LNCAP (cell line): Measurements from ENCODE around the gene PKDCC.

Experiments
- TF ChIP-seq, protein P1 (sequence below): fragments of 450-650 bp; IDR thresholded peaks from 2 replicates; pipeline ENCODE4 v1.5.1; 2017; ENCODE audit warnings: mild to moderate bottlenecking

Gene PKDCC

DNA sequence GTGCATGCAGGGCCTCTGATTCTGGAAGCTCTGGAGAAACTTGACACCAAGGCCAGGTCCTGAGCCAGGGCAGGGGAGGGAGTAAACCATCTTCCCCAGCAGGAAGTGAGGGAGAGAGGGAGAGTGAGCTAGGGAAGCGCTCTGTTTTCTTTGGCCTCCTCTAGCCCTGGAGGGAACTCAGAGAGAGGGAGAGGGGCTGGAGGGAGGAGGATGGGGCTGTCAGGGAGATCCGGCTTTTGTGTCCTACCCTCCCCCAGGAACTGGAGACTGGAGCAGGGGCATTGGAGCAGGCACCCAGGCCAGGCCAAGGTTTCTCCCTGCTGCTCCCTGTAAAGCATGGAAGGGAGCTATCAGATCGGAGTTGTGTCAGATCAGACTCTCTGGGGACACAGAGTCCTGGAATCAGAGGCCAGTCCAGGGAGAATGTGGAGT is 22.7 kb upstream of the PKDCC start:
- TF ChIP-seq, protein P1, sequence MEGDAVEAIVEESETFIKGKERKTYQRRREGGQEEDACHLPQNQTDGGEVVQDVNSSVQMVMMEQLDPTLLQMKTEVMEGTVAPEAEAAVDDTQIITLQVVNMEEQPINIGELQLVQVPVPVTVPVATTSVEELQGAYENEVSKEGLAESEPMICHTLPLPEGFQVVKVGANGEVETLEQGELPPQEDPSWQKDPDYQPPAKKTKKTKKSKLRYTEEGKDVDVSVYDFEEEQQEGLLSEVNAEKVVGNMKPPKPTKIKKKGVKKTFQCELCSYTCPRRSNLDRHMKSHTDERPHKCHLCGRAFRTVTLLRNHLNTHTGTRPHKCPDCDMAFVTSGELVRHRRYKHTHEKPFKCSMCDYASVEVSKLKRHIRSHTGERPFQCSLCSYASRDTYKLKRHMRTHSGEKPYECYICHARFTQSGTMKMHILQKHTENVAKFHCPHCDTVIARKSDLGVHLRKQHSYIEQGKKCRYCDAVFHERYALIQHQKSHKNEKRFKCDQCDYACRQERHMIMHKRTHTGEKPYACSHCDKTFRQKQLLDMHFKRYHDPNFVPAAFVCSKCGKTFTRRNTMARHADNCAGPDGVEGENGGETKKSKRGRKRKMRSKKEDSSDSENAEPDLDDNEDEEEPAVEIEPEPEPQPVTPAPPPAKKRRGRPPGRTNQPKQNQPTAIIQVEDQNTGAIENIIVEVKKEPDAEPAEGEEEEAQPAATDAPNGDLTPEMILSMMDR: no peak

DNA sequence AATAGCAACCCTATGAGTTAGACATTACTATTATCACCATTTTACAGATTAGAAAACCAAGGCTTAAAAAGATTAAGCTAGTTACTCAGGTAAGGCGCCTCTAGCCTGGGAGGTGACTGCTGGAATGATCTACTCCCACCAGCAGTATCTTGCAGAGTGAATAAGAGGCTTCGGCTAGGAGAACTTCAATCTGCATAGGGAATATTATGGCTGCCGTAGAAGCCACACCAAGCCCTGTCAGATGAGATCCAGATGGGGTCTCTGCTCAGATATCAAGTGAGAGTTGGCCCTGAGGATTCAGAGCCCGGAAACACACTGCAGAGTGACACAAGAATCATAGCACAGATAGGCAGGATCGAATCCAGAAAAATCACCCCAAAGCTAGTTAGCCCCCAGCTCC is 21.5 kb upstream of the PKDCC start:
- TF ChIP-seq, protein P1: no peak

DNA sequence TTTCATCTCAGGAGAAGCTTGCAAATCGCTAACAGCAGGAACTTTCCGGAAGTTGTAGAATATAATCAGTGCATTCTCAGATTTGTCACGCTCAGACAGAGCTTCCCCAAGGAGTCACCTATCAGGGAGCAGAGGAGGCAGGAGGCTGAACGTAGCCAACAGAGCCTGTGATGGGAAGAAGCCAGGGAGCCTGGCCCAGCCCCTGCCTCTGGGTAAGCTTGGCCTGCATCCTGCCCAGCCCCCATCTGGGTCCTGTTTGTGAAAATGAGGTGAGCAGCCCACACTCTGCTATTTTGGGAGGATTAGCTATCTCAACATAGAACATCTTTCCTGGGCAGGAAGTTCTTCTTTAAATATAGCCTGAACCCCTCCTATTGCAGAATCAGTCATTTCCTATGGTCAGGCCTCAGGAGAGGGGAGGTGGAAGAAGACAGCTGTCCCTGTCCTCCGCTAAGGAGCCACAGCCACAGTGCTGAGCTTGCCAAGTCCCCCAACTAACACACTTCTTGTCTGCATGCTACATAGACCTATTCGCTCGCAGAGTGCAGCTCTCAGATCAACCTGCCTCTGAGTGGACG is 19.2 kb upstream of the PKDCC start:
- TF ChIP-seq, protein P1: no peak

DNA sequence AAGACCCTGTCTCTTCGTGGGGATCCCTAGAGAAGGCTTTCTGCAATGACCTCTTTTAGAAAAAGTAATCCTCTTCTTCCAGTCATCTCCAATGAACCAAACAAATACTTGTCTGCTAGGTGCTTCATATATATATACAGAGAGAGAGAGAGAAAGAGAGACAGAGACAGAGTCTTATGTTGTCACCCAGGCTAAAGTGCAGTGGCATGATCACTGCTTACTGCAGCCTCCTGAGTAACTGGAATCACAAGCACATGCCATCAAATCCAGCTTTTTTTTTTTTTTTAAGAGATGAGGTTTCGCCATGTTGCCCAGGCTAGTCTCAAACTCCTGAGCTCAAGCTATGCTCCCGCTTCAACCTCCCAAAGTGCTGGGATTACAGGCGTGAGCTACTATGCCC is 18.6 kb upstream of the PKDCC start:
- TF ChIP-seq, protein P1: no peak

DNA sequence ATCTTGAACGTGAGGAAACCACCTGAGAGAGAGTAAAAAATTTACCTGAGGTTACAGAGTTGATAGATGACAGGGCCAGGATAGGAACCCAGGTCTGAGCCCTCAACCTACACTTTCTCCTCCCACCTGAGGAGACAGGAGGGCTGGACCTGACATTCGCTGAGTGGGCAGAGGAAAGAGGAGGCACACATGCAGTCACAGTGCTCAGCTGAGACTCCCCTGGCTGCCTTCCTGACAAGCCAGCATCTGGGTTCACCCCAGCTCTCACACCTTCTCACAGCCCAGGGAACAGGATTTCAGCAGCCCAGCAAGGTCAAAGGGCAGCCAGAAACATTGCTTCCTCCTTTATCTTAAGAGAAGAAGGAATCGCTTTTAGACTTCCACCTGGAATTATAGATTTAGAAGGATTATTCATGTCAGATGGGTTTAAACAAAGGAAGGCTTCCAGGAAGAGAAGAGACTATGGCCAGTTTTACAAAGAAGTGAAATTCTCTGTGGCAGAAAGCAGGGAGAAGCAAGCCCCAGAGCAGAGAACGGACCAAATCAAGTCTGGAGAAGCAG is 18.1 kb upstream of the PKDCC start:
- TF ChIP-seq, protein P1: no peak

DNA sequence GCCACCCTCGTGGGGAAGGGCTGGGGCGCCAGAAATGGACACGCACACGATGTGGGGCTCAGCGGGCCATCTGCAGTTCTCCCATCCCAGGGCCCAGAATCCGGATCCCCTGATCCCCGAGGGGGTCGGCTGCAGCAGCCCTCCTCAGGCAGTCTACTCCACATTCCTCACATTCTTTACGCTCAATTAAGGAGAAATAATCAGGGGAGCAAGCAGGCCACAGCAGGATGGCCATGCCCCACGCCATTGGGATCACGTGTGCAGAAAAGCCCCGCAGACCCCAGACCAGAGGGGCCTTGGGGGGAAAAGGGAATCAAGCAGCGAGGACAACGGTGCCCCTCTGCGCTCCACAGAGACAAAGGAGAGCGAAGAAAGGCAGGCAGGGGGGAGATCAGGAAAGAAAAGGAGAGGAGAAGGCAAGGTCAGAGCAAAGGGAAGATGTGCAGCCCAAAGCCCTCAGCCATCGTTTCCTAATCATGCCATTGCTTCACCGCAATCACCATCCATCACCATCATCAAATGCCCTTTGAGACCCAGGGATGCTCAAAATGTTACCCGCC is 17.5 kb upstream of the PKDCC start:
- TF ChIP-seq, protein P1: no peak

DNA sequence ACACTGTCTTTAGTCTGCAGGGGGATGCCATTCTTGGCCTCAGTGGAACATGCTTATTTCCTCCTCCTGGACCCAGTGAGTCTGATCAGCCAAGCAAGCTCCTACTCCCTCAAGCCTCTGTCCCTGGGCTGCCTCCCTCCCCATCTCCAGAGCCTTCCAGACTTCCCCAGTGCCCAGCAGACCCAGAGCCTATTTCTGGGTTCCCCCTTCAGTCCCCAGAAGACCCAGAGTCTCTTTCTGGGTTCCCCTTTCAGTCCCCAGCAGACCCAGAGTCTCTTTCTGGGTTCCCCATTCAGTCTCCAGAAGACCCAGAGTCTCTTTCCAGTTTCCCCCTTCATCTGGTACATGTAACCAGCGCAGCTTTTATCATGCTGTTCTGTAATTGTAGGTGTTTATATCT is 17.0 kb upstream of the PKDCC start:
- TF ChIP-seq, protein P1: no peak
